GM12864 (cell line): ENCODE results near the gene TRIM38.

ENCODE experiments used
- DNase-seq: peaks from one replicate; pipeline ENCODE4 v3.0.0-alpha.2; 2011; ENCODE audit warnings: low read depth
- H3K4me3 ChIP-seq: 2 replicates; pipeline ENCODE4 v1.5.1; 2011; ENCODE audit warnings: mild to moderate bottlenecking, low read depth, low read length, control low read depth
- CTCF ChIP-seq: IDR thresholded peaks from 2 replicates; pipeline ENCODE4 v1.5.1; 2011; ENCODE audit warnings: low read depth, mild to moderate bottlenecking, moderate library complexity, low read length, control low read depth, inconsistent platforms; ENCODE audit errors: missing control alignments

The TRIM38 gene

GRCh38 chr6:26028212-26028745, 65.7 kb downstream of the TRIM38 start:
- TF ChIP-seq CTCF: no peak
- no peak for DNase-seq
- H3K4me3 ChIP-seq: no peak overlapping the region

GRCh38 chr6:26028746-26029569, 66.4 kb downstream of the TRIM38 start:
- no peak overlapping the region for H3K4me3 ChIP-seq
- TF ChIP-seq CTCF: no peak
- no peak for DNase-seq

GRCh38 chr6:26029570-26029856, 66.9 kb downstream of the TRIM38 start:
- H3K4me3 ChIP-seq: no peak overlapping the region; the same call in 1 of the 2 replicates
- TF ChIP-seq CTCF: no peak
- no peak for DNase-seq

GRCh38 chr6:26029857-26030653, 67.5 kb downstream of the TRIM38 start:
- TF ChIP-seq CTCF: no peak
- DNase-seq: no peak
- H3K4me3 ChIP-seq: peak overlapping the region; percentile 41; the same call in 1 of the 2 replicates

GRCh38 chr6:26030716-26031115, 68.1 kb downstream of the TRIM38 start:
- H3K4me3 ChIP-seq: peak overlapping the region; percentile 41; the same call in 1 of the 2 replicates
- no peak for TF ChIP-seq CTCF
- no peak for DNase-seq

- peak overlapping the region; percentile 62 for H3K4me3 ChIP-seq
- DNase-seq: no peak
- TF ChIP-seq CTCF: no peak
Observed at GRCh38 chr6:26031151-26031594, 68.6 kb downstream of the TRIM38 start.
